Measurements from ENCODE around the gene SYCE3. TPM values are rescaled to one million over a fixed set of nuclear protein-coding genes. Genes with fewer than 3 reads are reported as not detected.

Gene SYCE3
- total and polyA plus RNA-seq, 9 of the 15 experiments (the other 6 are each of a cell fraction or from before 2014, with no cell fraction given): 0.56 TPM; not detected in 8

- TF ChIP-seq HNRNPK (IDR thresholded peaks at IDR 0.05; ENCODE audit: low read depth, low read length, poor library complexity, severe bottlenecking) (no peak), NR2C2 (CRISPR knock-in tag; IDR thresholded peaks at IDR 0.05) (peak; percentile 89), NR2C2 (tag; IDR thresholded peaks at IDR 0.05) (no peak), ZNF184 (CRISPR knock-in tag; IDR thresholded peaks at IDR 0.05) (peak; percentile 79; the same call in 1 of the 2 replicates), FOXP4 (CRISPR knock-in tag; IDR thresholded peaks at IDR 0.05; ENCODE audit: borderline replicate concordance) (peak; percentile 97; the same call in 1 of the 2 replicates), STAT5B (CRISPR knock-in tag; IDR thresholded peaks at IDR 0.05) (no peak), POU5F1 (IDR thresholded peaks at IDR 0.05; ENCODE audit: borderline replicate concordance, low read depth, low read length, partially characterized antibody) (no peak), KLF6 (CRISPR knock-in tag; IDR thresholded peaks at IDR 0.05; ENCODE audit: borderline replicate concordance) (no peak), YY1 (IDR thresholded peaks at IDR 0.05; ENCODE audit: borderline replicate concordance in 1 of 3, control insufficient read depth in 1 of 3, extremely low read depth in 1 of 3, insufficient read depth in 3 of 3, insufficient read length in 1 of 3, insufficient replicate concordance in 2 of 3, low read depth in 1 of 3, low read length in 2 of 3) (no peak), ZNF511 (CRISPR knock-in tag; IDR thresholded peaks at IDR 0.05) (peak; percentile 100), HCFC1 (IDR thresholded peaks at IDR 0.05; ENCODE audit: low read depth, low read length) (no peak), CXXC5 (CRISPR knock-in tag; IDR thresholded peaks at IDR 0.05) (peak; percentile 71), CBFB (CRISPR knock-in tag; IDR thresholded peaks at IDR 0.05) (no peak), SNIP1 (IDR thresholded peaks at IDR 0.05; ENCODE audit: low read depth) (no peak), SIN3B (IDR thresholded peaks at IDR 0.05; ENCODE audit: low read depth) (no peak), EHMT2 (IDR thresholded peaks at IDR 0.05) (peak; percentile 99), HDAC1 (IDR thresholded peaks at IDR 0.05) (peak; percentile 17 to 94; a peak in 3 of 4 replicates), CEBPG (CRISPR knock-in tag; IDR thresholded peaks at IDR 0.05) (no peak), CEBPG (tag; conservative IDR thresholded peaks at IDR 0.05 in 1 of 2, IDR thresholded peaks at IDR 0.05 in 1 of 2) (no peak), ZNF175 (CRISPR knock-in tag; IDR thresholded peaks at IDR 0.05; ENCODE audit: low read depth) (0 out of 2 replicates have a peak, but pooled peaks have one; percentile 26), ILK (tag; IDR thresholded peaks at IDR 0.05; ENCODE audit: borderline replicate concordance, low read depth) (no peak), NEUROD1 (IDR thresholded peaks at IDR 0.05; ENCODE audit: borderline replicate concordance, low read depth, low read length, partially characterized antibody) (no peak), SUPT5H (IDR thresholded peaks at IDR 0.05) (no peak), PYGO2 (tag; IDR thresholded peaks at IDR 0.05) (no peak)
Measured at GRCh38 chr22:50599816-50600455, 37.2 kb upstream of the SYCE3 start (continued).

Measured in K562 (cell line).